HEK293 (cell line): ENCODE results near the gene ZC3H10.

ENCODE experiments used
- GLI4 ChIP-seq: fragments of 450-650 bp; formaldehyde crosslinking; IDR thresholded peaks from 2 replicates; pipeline ENCODE4 v1.5.1; 2016; ENCODE audit warnings: missing biosample characterization, missing genetic modification characterization
- IKZF3 ChIP-seq: fragments of 450-650 bp; IDR thresholded peaks from 2 replicates; pipeline ENCODE4 v1.5.0; 2018; ENCODE audit warnings: missing biosample characterization, mild to moderate bottlenecking, missing genetic modification characterization, moderate library complexity
- KLF1 ChIP-seq: fragments of 450-650 bp; formaldehyde crosslinking; IDR thresholded peaks from 2 replicates; pipeline ENCODE4 v1.5.1; 2016; ENCODE audit warnings: missing biosample characterization, missing genetic modification characterization
- MEIS1 ChIP-seq: sonication (generic); formaldehyde crosslinking; IDR thresholded peaks from 2 replicates; pipeline ENCODE4 v1.8.1; 2022; ENCODE audit warnings: missing genetic modification reagents, mild to moderate bottlenecking, borderline replicate concordance
- SCRT2 ChIP-seq: fragments of 450-650 bp; formaldehyde crosslinking; IDR thresholded peaks from 2 replicates; pipeline ENCODE4 v1.5.1; 2016; ENCODE audit warnings: missing biosample characterization, missing genetic modification characterization
- SETDB1 ChIP-seq: IDR thresholded peaks from one replicate; pipeline ENCODE4 v1.6.1; 2017; ENCODE audit warnings: mild to moderate bottlenecking, low read length, moderate library complexity, mixed read lengths; ENCODE audit not compliant: insufficient read length
- ZFHX2 ChIP-seq: fragments of 450-650 bp; formaldehyde crosslinking; conservative IDR thresholded peaks from 2 replicates; pipeline ENCODE4 v1.5.1; 2016; ENCODE audit warnings: missing biosample characterization, missing genetic modification characterization
- ZIC2 ChIP-seq: fragments of 450-650 bp; formaldehyde crosslinking; IDR thresholded peaks from 2 replicates; pipeline ENCODE4 v1.5.1; 2016; ENCODE audit warnings: missing biosample characterization, missing genetic modification characterization
- ZNF211 ChIP-seq: fragments of 450-650 bp; formaldehyde crosslinking; IDR thresholded peaks from 2 replicates; pipeline ENCODE4 v1.5.1; 2016; ENCODE audit warnings: low read depth, missing biosample characterization, missing genetic modification characterization
- ZNF223 ChIP-seq: fragments of 450-650 bp; formaldehyde crosslinking; IDR thresholded peaks from 2 replicates; pipeline ENCODE4 v1.5.1; 2016; ENCODE audit warnings: missing biosample characterization, missing genetic modification characterization
- ZNF24 ChIP-seq: fragments of 450-650 bp; formaldehyde crosslinking; IDR thresholded peaks from 2 replicates; pipeline ENCODE4 v1.5.1; 2016; ENCODE audit warnings: missing biosample characterization, missing genetic modification characterization
- ZNF292 ChIP-seq: fragments of 450-650 bp; formaldehyde crosslinking; IDR thresholded peaks from 2 replicates; pipeline ENCODE4 v1.5.1; 2016; ENCODE audit warnings: low read depth, missing biosample characterization, missing genetic modification characterization, borderline replicate concordance
- ZNF449 ChIP-seq: fragments of 450-650 bp; formaldehyde crosslinking; IDR thresholded peaks from 2 replicates; pipeline ENCODE4 v1.5.1; 2017; ENCODE audit warnings: missing biosample characterization, mild to moderate bottlenecking, missing genetic modification characterization, moderate library complexity
- ZNF473 ChIP-seq: fragments of 450-650 bp; formaldehyde crosslinking; IDR thresholded peaks from 2 replicates; pipeline ENCODE4 v1.5.1; 2017; ENCODE audit warnings: missing biosample characterization, missing genetic modification characterization
- ZNF548 ChIP-seq: fragments of 450-650 bp; formaldehyde crosslinking; IDR thresholded peaks from 2 replicates; pipeline ENCODE4 v1.5.1; 2016; ENCODE audit warnings: missing biosample characterization, missing genetic modification characterization
- ZNF549 ChIP-seq: fragments of 450-650 bp; IDR thresholded peaks from 2 replicates; pipeline ENCODE4 v1.5.1; 2018; ENCODE audit warnings: missing biosample characterization, missing genetic modification characterization, mild to moderate bottlenecking, inconsistent platforms, moderate library complexity
- ZNF571 ChIP-seq: fragments of 450-650 bp; formaldehyde crosslinking; IDR thresholded peaks from 2 replicates; pipeline ENCODE4 v1.5.0; 2017; ENCODE audit warnings: missing biosample characterization, missing genetic modification characterization
- ZNF626 ChIP-seq: fragments of 450-650 bp; sonication (Bioruptor Pico); formaldehyde crosslinking; IDR thresholded peaks from 2 replicates; pipeline ENCODE4 v1.5.1; 2018; ENCODE audit warnings: missing biosample characterization, missing genetic modification characterization, inconsistent platforms
- ZNF654 ChIP-seq: fragments of 450-650 bp; formaldehyde crosslinking; IDR thresholded peaks from 2 replicates; pipeline ENCODE4 v1.5.1; 2016; ENCODE audit warnings: low read depth, missing biosample characterization, missing genetic modification characterization
- ZNF768 ChIP-seq: fragments of 450-650 bp; formaldehyde crosslinking; IDR thresholded peaks from 2 replicates; pipeline ENCODE4 v1.5.1; 2018; ENCODE audit warnings: missing biosample characterization, mild to moderate bottlenecking, missing genetic modification characterization
- ZNF776 ChIP-seq: fragments of 450-650 bp; formaldehyde crosslinking; IDR thresholded peaks from 2 replicates; pipeline ENCODE4 v1.5.0; 2017; ENCODE audit warnings: missing biosample characterization, missing genetic modification characterization, borderline replicate concordance
- ZNF791 ChIP-seq: fragments of 450-650 bp; formaldehyde crosslinking; IDR thresholded peaks from 2 replicates; pipeline ENCODE4 v1.5.1; 2016; ENCODE audit warnings: missing biosample characterization, missing genetic modification characterization
- ZNF843 ChIP-seq: fragments of 450-650 bp; formaldehyde crosslinking; IDR thresholded peaks from 2 replicates; pipeline ENCODE4 v1.5.1; 2016; ENCODE audit warnings: missing biosample characterization, missing genetic modification characterization
- ZSCAN23 ChIP-seq: fragments of 450-650 bp; formaldehyde crosslinking; IDR thresholded peaks from 2 replicates; pipeline ENCODE4 v1.5.1; 2016; ENCODE audit warnings: missing biosample characterization, missing genetic modification characterization
- TF ChIP-seq, protein P1 (sequence below): fragments of 450-650 bp; formaldehyde crosslinking; IDR thresholded peaks from 2 replicates; pipeline ENCODE4 v1.5.1; 2016; ENCODE audit warnings: missing biosample characterization, missing genetic modification characterization
- TF ChIP-seq, protein P2 (sequence below): sonication (generic); formaldehyde crosslinking; IDR thresholded peaks from 2 replicates; pipeline ENCODE4 v1.8.1; 2022; ENCODE audit warnings: mild to moderate bottlenecking, moderate library complexity, missing genetic modification reagents
- TF ChIP-seq, protein P3 (sequence below): fragments of 450-650 bp; formaldehyde crosslinking; IDR thresholded peaks from 2 replicates; pipeline ENCODE4 v1.5.1; 2016; ENCODE audit warnings: missing biosample characterization, missing genetic modification characterization
- TF ChIP-seq, protein P4 (sequence below): fragments of 450-650 bp; formaldehyde crosslinking; IDR thresholded peaks from 2 replicates; pipeline ENCODE4 v1.5.1; 2016; ENCODE audit warnings: missing biosample characterization, missing genetic modification characterization
- TF ChIP-seq, protein P5 (sequence below): fragments of 450-650 bp; formaldehyde crosslinking; IDR thresholded peaks from 2 replicates; pipeline ENCODE4 v1.5.1; 2016; ENCODE audit warnings: missing biosample characterization, missing genetic modification characterization, borderline replicate concordance

The ZC3H10 gene

DNA sequence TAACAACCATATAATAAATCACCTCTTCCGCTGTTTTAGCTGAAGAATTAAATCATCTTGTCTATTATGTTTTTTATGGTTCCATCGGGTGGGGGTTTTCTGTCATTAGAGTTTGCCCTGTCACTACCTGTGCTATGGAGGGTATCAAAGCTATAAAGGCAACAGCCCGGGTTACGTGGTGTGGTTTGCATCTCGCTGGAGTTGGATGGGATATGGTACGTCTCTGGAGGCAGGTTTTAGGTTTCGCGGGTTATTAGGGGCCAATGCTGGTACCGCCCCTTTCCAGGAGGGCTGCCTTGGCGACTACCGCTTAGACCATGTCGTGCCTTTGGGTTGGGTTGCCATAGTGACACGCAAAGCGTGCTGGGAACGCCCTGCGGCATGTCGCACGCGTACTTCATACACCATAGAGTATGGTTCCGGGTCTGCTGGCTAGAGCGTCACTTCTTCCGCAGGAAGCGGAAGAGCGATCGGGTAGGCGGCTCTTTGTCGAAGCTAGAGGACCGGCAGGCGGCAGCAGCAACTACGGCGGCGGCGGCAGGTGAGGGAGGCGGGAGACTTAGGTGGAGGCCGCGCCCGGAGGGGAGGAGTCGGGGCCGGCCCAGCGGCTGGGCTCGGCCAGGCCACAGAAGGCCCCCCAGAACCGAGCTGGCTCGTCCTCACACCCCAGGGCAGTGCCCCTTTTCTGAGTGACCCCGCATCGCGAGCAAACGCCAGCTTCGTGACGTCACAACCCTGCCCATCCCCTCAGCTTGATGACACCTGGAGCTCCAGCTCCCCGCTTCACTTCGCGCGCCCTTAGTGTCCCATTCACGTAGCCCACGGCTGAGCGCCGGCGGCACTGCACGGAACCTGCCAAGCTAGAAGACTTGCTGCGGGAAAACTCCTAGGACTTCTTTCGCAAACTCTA lies at the start of gene ZC3H10 (continued):
- peak; percentile 79 for TF ChIP-seq KLF1 (tag by site-specific recombination)
- TF ChIP-seq, protein P1, sequence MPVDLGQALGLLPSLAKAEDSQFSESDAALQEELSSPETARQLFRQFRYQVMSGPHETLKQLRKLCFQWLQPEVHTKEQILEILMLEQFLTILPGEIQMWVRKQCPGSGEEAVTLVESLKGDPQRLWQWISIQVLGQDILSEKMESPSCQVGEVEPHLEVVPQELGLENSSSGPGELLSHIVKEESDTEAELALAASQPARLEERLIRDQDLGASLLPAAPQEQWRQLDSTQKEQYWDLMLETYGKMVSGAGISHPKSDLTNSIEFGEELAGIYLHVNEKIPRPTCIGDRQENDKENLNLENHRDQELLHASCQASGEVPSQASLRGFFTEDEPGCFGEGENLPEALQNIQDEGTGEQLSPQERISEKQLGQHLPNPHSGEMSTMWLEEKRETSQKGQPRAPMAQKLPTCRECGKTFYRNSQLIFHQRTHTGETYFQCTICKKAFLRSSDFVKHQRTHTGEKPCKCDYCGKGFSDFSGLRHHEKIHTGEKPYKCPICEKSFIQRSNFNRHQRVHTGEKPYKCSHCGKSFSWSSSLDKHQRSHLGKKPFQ (tag by site-specific recombination), result 0 out of 2 replicates have a peak, but pooled peaks have one; percentile 32
- peak; percentile 44; the same call in 1 of the 2 replicates for TF ChIP-seq ZSCAN23 (tag by site-specific recombination)
- TF ChIP-seq SCRT2 (tag by site-specific recombination), result 0 out of 2 replicates have a peak, but pooled peaks have one; percentile 69
- TF ChIP-seq ZNF626, result no peak
- TF ChIP-seq, protein P2, sequence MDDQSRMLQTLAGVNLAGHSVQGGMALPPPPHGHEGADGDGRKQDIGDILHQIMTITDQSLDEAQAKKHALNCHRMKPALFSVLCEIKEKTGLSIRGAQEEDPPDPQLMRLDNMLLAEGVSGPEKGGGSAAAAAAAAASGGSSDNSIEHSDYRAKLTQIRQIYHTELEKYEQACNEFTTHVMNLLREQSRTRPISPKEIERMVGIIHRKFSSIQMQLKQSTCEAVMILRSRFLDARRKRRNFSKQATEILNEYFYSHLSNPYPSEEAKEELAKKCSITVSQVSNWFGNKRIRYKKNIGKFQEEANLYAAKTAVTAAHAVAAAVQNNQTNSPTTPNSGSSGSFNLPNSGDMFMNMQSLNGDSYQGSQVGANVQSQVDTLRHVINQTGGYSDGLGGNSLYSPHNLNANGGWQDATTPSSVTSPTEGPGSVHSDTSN (CRISPR knock-in tag), result peak; percentile 89
- peak; percentile 83 for TF ChIP-seq ZNF843
- peak; percentile 85 for TF ChIP-seq ZFHX2 (tag by site-specific recombination)
- peak; percentile 80 for TF ChIP-seq ZNF449 (tag by site-specific recombination)
- TF ChIP-seq ZNF571 (tag by site-specific recombination), result no peak
- no peak for TF ChIP-seq ZNF292 (tag by site-specific recombination)
- TF ChIP-seq, protein P3, sequence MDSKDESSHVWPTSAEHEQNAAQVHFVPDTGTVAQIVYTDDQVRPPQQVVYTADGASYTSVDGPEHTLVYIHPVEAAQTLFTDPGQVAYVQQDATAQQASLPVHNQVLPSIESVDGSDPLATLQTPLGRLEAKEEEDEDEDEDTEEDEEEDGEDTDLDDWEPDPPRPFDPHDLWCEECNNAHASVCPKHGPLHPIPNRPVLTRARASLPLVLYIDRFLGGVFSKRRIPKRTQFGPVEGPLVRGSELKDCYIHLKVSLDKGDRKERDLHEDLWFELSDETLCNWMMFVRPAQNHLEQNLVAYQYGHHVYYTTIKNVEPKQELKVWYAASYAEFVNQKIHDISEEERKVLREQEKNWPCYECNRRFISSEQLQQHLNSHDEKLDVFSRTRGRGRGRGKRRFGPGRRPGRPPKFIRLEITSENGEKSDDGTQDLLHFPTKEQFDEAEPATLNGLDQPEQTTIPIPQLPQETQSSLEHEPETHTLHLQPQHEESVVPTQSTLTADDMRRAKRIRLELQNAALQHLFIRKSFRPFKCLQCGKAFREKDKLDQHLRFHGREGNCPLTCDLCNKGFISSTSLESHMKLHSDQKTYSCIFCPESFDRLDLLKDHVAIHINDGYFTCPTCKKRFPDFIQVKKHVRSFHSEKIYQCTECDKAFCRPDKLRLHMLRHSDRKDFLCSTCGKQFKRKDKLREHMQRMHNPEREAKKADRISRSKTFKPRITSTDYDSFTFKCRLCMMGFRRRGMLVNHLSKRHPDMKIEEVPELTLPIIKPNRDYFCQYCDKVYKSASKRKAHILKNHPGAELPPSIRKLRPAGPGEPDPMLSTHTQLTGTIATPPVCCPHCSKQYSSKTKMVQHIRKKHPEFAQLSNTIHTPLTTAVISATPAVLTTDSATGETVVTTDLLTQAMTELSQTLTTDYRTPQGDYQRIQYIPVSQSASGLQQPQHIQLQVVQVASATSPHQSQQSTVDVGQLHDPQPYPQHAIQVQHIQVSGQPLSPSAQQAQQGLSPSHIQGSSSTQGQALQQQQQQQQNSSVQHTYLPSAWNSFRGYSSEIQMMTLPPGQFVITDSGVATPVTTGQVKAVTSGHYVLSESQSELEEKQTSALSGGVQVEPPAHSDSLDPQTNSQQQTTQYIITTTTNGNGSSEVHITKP (tag by site-specific recombination), result peak; percentile 95
- no peak for TF ChIP-seq ZNF768 (tag by site-specific recombination)
- TF ChIP-seq, protein P4, sequence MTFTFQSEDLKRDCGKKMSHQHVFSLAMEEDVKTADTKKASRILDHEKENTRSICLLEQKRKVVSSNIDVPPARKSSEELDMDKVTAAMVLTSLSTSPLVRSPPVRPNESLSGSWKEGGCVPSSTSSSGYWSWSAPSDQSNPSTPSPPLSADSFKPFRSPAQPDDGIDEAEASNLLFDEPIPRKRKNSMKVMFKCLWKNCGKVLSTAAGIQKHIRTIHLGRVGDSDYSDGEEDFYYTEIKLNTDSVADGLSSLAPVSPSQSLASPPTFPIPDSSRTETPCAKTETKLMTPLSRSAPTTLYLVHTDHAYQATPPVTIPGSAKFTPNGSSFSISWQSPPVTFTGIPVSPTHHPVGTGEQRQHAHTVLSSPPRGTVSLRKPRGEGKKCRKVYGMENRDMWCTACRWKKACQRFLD (tag by site-specific recombination), result no peak
- no peak for TF ChIP-seq ZNF211 (tag by site-specific recombination)
- TF ChIP-seq IKZF3 (tag by site-specific recombination), result peak; percentile 57
- peak; percentile 48; the same call in 1 of the 2 replicates for TF ChIP-seq ZNF548 (tag by site-specific recombination)
- peak; percentile 75; the same call in 1 of the 2 replicates for TF ChIP-seq ZNF24 (tag by site-specific recombination)
- TF ChIP-seq SETDB1, result no peak
- no peak for TF ChIP-seq MEIS1 (CRISPR knock-in tag)
- no peak for TF ChIP-seq ZNF473 (tag by site-specific recombination)
- 0 out of 2 replicates have a peak, but pooled peaks have one; percentile 22 for TF ChIP-seq ZIC2 (tag by site-specific recombination)
- TF ChIP-seq ZNF776 (tag by site-specific recombination), result no peak
- no peak for TF ChIP-seq ZNF791 (tag by site-specific recombination)
- TF ChIP-seq ZNF654 (tag by site-specific recombination), result peak; percentile 10; the same call in 1 of the 2 replicates
- no peak for TF ChIP-seq GLI4 (tag by site-specific recombination)
- no peak for TF ChIP-seq ZNF223
- TF ChIP-seq, protein P5, sequence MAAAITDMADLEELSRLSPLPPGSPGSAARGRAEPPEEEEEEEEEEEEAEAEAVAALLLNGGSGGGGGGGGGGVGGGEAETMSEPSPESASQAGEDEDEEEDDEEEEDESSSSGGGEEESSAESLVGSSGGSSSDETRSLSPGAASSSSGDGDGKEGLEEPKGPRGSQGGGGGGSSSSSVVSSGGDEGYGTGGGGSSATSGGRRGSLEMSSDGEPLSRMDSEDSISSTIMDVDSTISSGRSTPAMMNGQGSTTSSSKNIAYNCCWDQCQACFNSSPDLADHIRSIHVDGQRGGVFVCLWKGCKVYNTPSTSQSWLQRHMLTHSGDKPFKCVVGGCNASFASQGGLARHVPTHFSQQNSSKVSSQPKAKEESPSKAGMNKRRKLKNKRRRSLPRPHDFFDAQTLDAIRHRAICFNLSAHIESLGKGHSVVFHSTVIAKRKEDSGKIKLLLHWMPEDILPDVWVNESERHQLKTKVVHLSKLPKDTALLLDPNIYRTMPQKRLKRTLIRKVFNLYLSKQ, result 0 out of 2 replicates have a peak, but pooled peaks have one; percentile 7
- TF ChIP-seq ZNF549 (tag by site-specific recombination), result no peak
